K562 (cell line): Measurements from ENCODE around the gene UNC13C. TPM values are rescaled to one million over a fixed set of nuclear protein-coding genes. Genes with fewer than 3 reads are reported as not detected.

Experiments
- ATAC-seq: fragments of 200-7000 bp; cut with Tn5 transposase; 3 replicates; pipeline ENCODE4 v1.9.1; 2020; ENCODE audit warnings: moderate library complexity
- BruUV-seq: library from RNA; stranded (reverse); fragments of 400-500 nt; replicated peaks from 2 replicates; lab custom pipeline; 2021; lab: Mats Ljungman, UMichigan
- CTCF ChIA-PET: fragments of 300-600 bp; formaldehyde crosslinking; extraction: SDS; loops from one replicate; lab custom pipeline; 2021; ENCODE audit warnings: low intra/inter-chr PET ratio; lab: Yijun Ruan, JAX
- POLR2A ChIA-PET: fragments of 300-600, 350-650 bp; sonication (Branson Sonifier 250); formaldehyde crosslinking; extraction: SDS; loops from one replicate; lab custom pipeline; 2021; ENCODE audit warnings: antibody characterized with exemption, inconsistent platforms; lab: Yijun Ruan, JAX
- DNase-seq, 4 experiments: peaks; one replicate each; pipeline versions ENCODE4 v3.0.0 to v3.0.0-alpha.2; 2011 to 2018; ENCODE audit warnings: low spot score in 3 of 4, mixed read lengths in 3 of 4; ENCODE audit errors: extremely low read depth in 1 of 4
- FAIRE-seq: peaks from 2 replicates; lab custom pipeline; 2011; peaks lifted over from hg19 to GRCh38; lab: Jason Lieb, UNC
- H2AFZ ChIP-seq: 2 replicates; pipeline ENCODE4 v1.6.0; 2011; ENCODE audit warnings: low read depth, low read length, control low read depth, inconsistent platforms
- H3K27ac ChIP-seq: fragments of 200-600 bp; 3 replicates; pipeline ENCODE4 v1.8.0; 2011; ENCODE audit warnings: low read depth, mild to moderate bottlenecking, control low read depth, inconsistent platforms, low read length, moderate library complexity, mixed read lengths; ENCODE audit errors: extremely low read depth
- H3K27me3 ChIP-seq, 2 experiments: fragments of 300-600 bp in 1 of 2; 2 replicates in 1 of 2; 3 replicates in 1 of 2; pipeline versions ENCODE4 v1.6.0 to v1.8.0; 2011; ENCODE audit warnings: inconsistent platforms in 2 of 2, low read length in 2 of 2, mild to moderate bottlenecking in 1 of 2, mixed read lengths in 1 of 2, moderate library complexity in 1 of 2; ENCODE audit not compliant: control insufficient read depth in 2 of 2, insufficient read depth in 2 of 2
- H3K36me3 ChIP-seq: fragments of 300-600 bp; 3 replicates; pipeline ENCODE4 v1.8.0; 2011; ENCODE audit warnings: mild to moderate bottlenecking, low read length, inconsistent platforms; ENCODE audit not compliant: control insufficient read depth, insufficient read depth
- H3K4me1 ChIP-seq, 2 experiments: fragments of 200-600 bp in 1 of 2; replicated peaks in 1 of 2; 2 replicates in 1 of 2; 3 replicates in 1 of 2; pipeline versions ENCODE4 v1.5.1 to v1.8.0; 2011; ENCODE audit warnings: inconsistent platforms in 2 of 2, low read length in 2 of 2, mild to moderate bottlenecking in 1 of 2, mixed read lengths in 1 of 2, moderate library complexity in 1 of 2; ENCODE audit not compliant: control insufficient read depth in 2 of 2, insufficient read depth in 2 of 2
- H3K4me2 ChIP-seq: 2 replicates; pipeline ENCODE4 v1.6.1; 2011; ENCODE audit warnings: low read length, control low read depth, inconsistent platforms, mixed read lengths; ENCODE audit not compliant: insufficient read depth
- H3K4me3 ChIP-seq: fragments of 200-600 bp; sonication (generic), shearing (Covaris generic); 2 replicates; pipeline ENCODE4 v1.5.1; 2016; ENCODE audit warnings: control low read depth, inconsistent platforms
- H3K79me2 ChIP-seq: fragments of 200-600 bp; 3 replicates; pipeline ENCODE4 v1.8.0; 2011; ENCODE audit warnings: low read length, inconsistent platforms; ENCODE audit not compliant: control insufficient read depth, insufficient read depth
- H3K9ac ChIP-seq, 2 experiments: 2 replicates each; pipeline versions ENCODE4 v1.6.0 to v1.6.1; 2011; ENCODE audit warnings: low read depth in 2 of 2, low read length in 2 of 2, control low read depth in 1 of 2, inconsistent platforms in 1 of 2, mild to moderate bottlenecking in 1 of 2, mixed read lengths in 1 of 2; ENCODE audit not compliant: insufficient read depth in 1 of 2
- H3K9me1 ChIP-seq: one replicate; pipeline ENCODE4 v1.6.0; 2011; ENCODE audit warnings: inconsistent platforms, mild to moderate bottlenecking, low read length, moderate library complexity; ENCODE audit not compliant: control insufficient read depth, insufficient read depth
- H3K9me3 ChIP-seq: replicated peaks from 2 replicates; pipeline ENCODE4 v1.5.1; 2011; ENCODE audit warnings: low read depth, low read length, inconsistent platforms; ENCODE audit not compliant: control insufficient read depth, insufficient read depth
- H4K20me1 ChIP-seq: replicated peaks from 2 replicates; pipeline ENCODE4 v1.6.1; 2011; ENCODE audit warnings: low read length, inconsistent platforms, mixed read lengths; ENCODE audit not compliant: control insufficient read depth, insufficient read depth
- ADNP ChIP-seq: fragments of 200-800 bp; sonication (Bioruptor generic); IDR thresholded peaks from 2 replicates; pipeline ENCODE4 v1.6.1; 2016; ENCODE audit warnings: missing genetic modification characterization, missing compliant biosample characterization
- ARNT ChIP-seq, 2 experiments: fragments of 450-650 bp; IDR thresholded peaks; 2 replicates each; pipeline ENCODE4 v1.6.1; 2016; ENCODE audit warnings: mild to moderate bottlenecking in 1 of 2
- BHLHE40 ChIP-seq: IDR thresholded peaks from 2 replicates; pipeline ENCODE4 v1.6.1; 2011; ENCODE audit warnings: low read length, improper control_type of control experiment
- DMBX1 ChIP-seq: fragments of 250-450 bp; sonication (Bioruptor Pico); IDR thresholded peaks from 2 replicates; pipeline ENCODE4 v1.8.0; 2022; ENCODE audit warnings: inconsistent platforms, mild to moderate bottlenecking, moderate library complexity, borderline replicate concordance
- HMG20B ChIP-seq: fragments of 250-450 bp; sonication (Bioruptor Pico); IDR thresholded peaks from 2 replicates; pipeline ENCODE4 v1.5.0; 2021; ENCODE audit warnings: mild to moderate bottlenecking
- NBN ChIP-seq: fragments of 450-650 bp; IDR thresholded peaks from 2 replicates; pipeline ENCODE4 v1.6.1; 2016; ENCODE audit warnings: low read depth, mild to moderate bottlenecking
- PYGO2 ChIP-seq: fragments of 450-650 bp; IDR thresholded peaks from 2 replicates; pipeline ENCODE4 v1.6.1; 2016; ENCODE audit warnings: mild to moderate bottlenecking, missing genetic modification characterization, moderate library complexity, missing compliant biosample characterization
- SMARCA4 ChIP-seq: fragments of 450-650 bp; IDR thresholded peaks from 2 replicates; pipeline ENCODE4 v1.6.1; 2016
- WGBS: fragments of 100-300 bp; shearing (Covaris generic); methylation state at CpG from one replicate; pipeline ENCODE4 v1.1.6; 2016; ENCODE audit warnings: low coverage, mixed read lengths; ENCODE audit not compliant: insufficient coverage; ENCODE audit errors: missing lambda C conversion rate; 5-methylcytosine and 5-hydroxymethylcytosine counted together
- in situ Hi-C: fragments of 300-500 bp; cut with MboI; formaldehyde crosslinking; loops from 4 replicates; pipeline ENCODE4 v1.15.0; 2018; ENCODE audit warnings: inconsistent platforms, mixed read lengths
- intact Hi-C: fragments of 100-400 bp; cut with micrococcal nuclease; formaldehyde crosslinking; loops from 2 replicates; pipeline ENCODE4 v1.14.2; 2022
- polyA plus RNA-seq, 8 experiments: library from polyadenylated mRNA; depleted of rRNA in 4 of 8; stranded (reverse) in 5 of 8; unstranded in 3 of 8; fragments of >200 nt; fragmentation: Nextera tagmentation in 2 of 8; fragmentation: Illumina TruSeq in 1 of 8; extraction: Ambion mirVana in 2 of 8; extraction: Trizol in 1 of 8; gene quantifications; 2 replicates each; pipeline versions ENCODE4 v1.2.1 to v1.2.3, GENCODE V29; 2011 to 2014; ENCODE audit warnings: inconsistent platforms in 1 of 8, missing spikeins in 1 of 8
- total RNA-seq, 7 experiments: library from RNA; depleted of rRNA in 6 of 7; stranded (reverse); fragments of >200 nt in 6 of 7; fragmentation: Illumina TruSeq in 2 of 7; extraction: Trizol in 2 of 7; gene quantifications; 2 replicates each; pipeline versions ENCODE4 v1.2.1 to v1.2.3, GENCODE V29; 2011 to 2021; ENCODE audit warnings: low replicate concordance in 1 of 7
- TF ChIP-seq, protein P1 (sequence below): fragments of 250-450 bp; sonication (Bioruptor Pico); IDR thresholded peaks from 2 replicates; pipeline ENCODE4 v1.8.0; 2021; ENCODE audit warnings: borderline replicate concordance, mild to moderate bottlenecking, moderate library complexity; ENCODE audit not compliant: poor library complexity, severe bottlenecking
- TF ChIP-seq, protein P2 (sequence below): sonication (generic); formaldehyde crosslinking; IDR thresholded peaks from 2 replicates; pipeline ENCODE4 v1.8.1; 2023; ENCODE audit warnings: mild to moderate bottlenecking, missing genetic modification reagents
- TF ChIP-seq, protein P3 (sequence below), 2 experiments: IDR thresholded peaks; 2 replicates each; pipeline ENCODE4 v1.6.1; 2011; ENCODE audit warnings: borderline replicate concordance in 1 of 2, control low read depth in 1 of 2, low read depth in 1 of 2, low read length in 1 of 2, mild to moderate bottlenecking in 1 of 2, mixed read lengths in 1 of 2, moderate library complexity in 1 of 2; ENCODE audit not compliant: insufficient read depth in 1 of 2, insufficient read length in 1 of 2, poor library complexity in 1 of 2, severe bottlenecking in 1 of 2; ENCODE audit errors: extremely low read depth in 1 of 2

The UNC13C gene
- total and polyA plus RNA-seq, 9 of the 15 experiments (the other 6 are each of a cell fraction or from before 2014, with no cell fraction given), result not detected

DNA sequence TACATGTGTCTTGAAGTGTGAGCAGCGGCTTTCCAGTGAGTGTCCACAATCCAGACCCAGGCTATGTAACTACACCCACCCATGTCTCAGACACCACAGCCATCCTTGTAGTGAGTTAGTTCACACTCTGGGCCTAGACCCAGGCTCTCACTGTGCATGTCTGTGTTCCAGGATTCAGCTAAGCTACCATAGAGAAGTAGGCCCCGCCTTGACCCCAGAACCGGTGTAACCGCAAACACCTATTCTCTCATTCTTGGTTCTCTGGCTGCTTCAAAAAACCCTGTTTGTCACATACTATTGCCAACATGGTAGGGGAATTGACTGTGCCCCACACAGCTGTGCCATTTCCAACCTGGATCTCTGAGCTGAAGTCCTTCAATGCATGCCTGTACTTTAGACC, 657.9 kb downstream of the UNC13C start:
- H3K4me2 ChIP-seq, result no peak overlapping the region
- no peaks in the 10 kb centered on the region for H3K9me3 ChIP-seq
- ATAC-seq (no peak), FAIRE-seq (no peak), DNase-seq (no peak)
- no peak overlapping the region for H3K4me3 ChIP-seq
- H3K79me2 ChIP-seq, result no peaks in the 10 kb centered on the region
- H3K4me1 ChIP-seq, result no peaks in the 10 kb centered on the region
- no peak overlapping the region for H2AFZ ChIP-seq
- intact Hi-C loops (no loop called here), in situ Hi-C loops (no loop called here)
- H3K36me3 ChIP-seq, result no peaks in the 10 kb centered on the region
- H3K27me3 ChIP-seq, result no peaks in the 10 kb centered on the region
- 7% methylated on average over 4 of the region's 4 CpGs for WGBS
- TF ChIP-seq DMBX1 (CRISPR knock-in tag) (no peak), ADNP (tag) (no peak), ARNT (IDR thresholded peaks at IDR 0.05) (no peak), HMG20B (CRISPR knock-in tag) (no peak), NBN (no peak), PYGO2 (tag) (no peak), SMARCA4 (no peak), BHLHE40 (no peak)
- TF ChIP-seq, protein P1, sequence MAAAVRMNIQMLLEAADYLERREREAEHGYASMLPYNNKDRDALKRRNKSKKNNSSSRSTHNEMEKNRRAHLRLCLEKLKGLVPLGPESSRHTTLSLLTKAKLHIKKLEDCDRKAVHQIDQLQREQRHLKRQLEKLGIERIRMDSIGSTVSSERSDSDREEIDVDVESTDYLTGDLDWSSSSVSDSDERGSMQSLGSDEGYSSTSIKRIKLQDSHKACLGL (CRISPR knock-in tag), result no peak
- TF ChIP-seq, protein P2, sequence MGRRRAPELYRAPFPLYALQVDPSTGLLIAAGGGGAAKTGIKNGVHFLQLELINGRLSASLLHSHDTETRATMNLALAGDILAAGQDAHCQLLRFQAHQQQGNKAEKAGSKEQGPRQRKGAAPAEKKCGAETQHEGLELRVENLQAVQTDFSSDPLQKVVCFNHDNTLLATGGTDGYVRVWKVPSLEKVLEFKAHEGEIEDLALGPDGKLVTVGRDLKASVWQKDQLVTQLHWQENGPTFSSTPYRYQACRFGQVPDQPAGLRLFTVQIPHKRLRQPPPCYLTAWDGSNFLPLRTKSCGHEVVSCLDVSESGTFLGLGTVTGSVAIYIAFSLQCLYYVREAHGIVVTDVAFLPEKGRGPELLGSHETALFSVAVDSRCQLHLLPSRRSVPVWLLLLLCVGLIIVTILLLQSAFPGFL (CRISPR knock-in tag), result no peak
- TF ChIP-seq, protein P3, sequence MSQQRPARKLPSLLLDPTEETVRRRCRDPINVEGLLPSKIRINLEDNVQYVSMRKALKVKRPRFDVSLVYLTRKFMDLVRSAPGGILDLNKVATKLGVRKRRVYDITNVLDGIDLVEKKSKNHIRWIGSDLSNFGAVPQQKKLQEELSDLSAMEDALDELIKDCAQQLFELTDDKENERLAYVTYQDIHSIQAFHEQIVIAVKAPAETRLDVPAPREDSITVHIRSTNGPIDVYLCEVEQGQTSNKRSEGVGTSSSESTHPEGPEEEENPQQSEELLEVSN (IDR thresholded peaks at IDR 0.05; ENCODE audit: borderline replicate concordance in 1 of 2, extremely low read depth in 1 of 2, insufficient read depth in 1 of 2, insufficient read length in 1 of 2, low read depth in 1 of 2, low read length in 1 of 2, poor library complexity in 1 of 2, severe bottlenecking in 1 of 2), result no peak
- no peaks in the 10 kb centered on the region for H4K20me1 ChIP-seq
- BruUV-seq, result no TSS peak
- H3K9me1 ChIP-seq, result no peaks in the 10 kb centered on the region
- H3K9ac ChIP-seq, result no peak overlapping the region
- CTCF ChIA-PET, result no interaction called here
- H3K27ac ChIP-seq, result no peak overlapping the region
- POLR2A ChIA-PET, result interaction anchor here (0.7 kb wide), 1 partner anchor 798 kb away, joined by 3 read pairs; no protein-coding TSS in a partner anchor
